Upper lobe of right lung (tissue), 1 donor: ENCODE measurements around the gene NOM1. TPM values are rescaled to one million over a fixed set of nuclear protein-coding genes. Genes with fewer than 3 reads are reported as not detected.
A peak's percentile ranks its signal among the peaks of the same experiment; 100 is the strongest.

ENCODE experiments used
- ATAC-seq: fragments of 200-7000 bp; cut with Tn5 transposase; one replicate; pipeline ENCODE4 v1.9.1; 2020; ENCODE audit warnings: mild to moderate bottlenecking, moderate library complexity
- DNase-seq: peaks from one replicate; pipeline ENCODE4 v3.0.0-alpha.2; 2020
- H3K27ac ChIP-seq: fragments of 200-600 bp; one replicate; pipeline ENCODE4 v1.8.0; 2022
- H3K27me3 ChIP-seq: fragments of 200-600 bp; one replicate; pipeline ENCODE4 v1.8.0; 2022; ENCODE audit warnings: mild to moderate bottlenecking
- H3K36me3 ChIP-seq: fragments of 200-600 bp; one replicate; pipeline ENCODE4 v1.8.0; 2022
- H3K4me1 ChIP-seq: fragments of 200-600 bp; one replicate; pipeline ENCODE4 v1.8.0; 2022
- H3K4me3 ChIP-seq: fragments of 200-600 bp; one replicate; pipeline ENCODE4 v1.8.0; 2022; ENCODE audit warnings: mild to moderate bottlenecking
- H3K9me3 ChIP-seq: fragments of 200-600 bp; one replicate; pipeline ENCODE4 v1.8.0; 2022
- CTCF ChIP-seq: fragments of 200-600 bp; IDR thresholded peaks from one replicate; pipeline ENCODE4 v1.8.0; 2022; ENCODE audit warnings: antibody characterized with exemption
- intact Hi-C: fragments of 100-400 bp; cut with DNase I; formaldehyde crosslinking; loops from one replicate; pipeline ENCODE4 v1.11.0; 2022
- total RNA-seq: library from RNA; stranded (reverse); fragmentation: NEBNext Ultra II Directional; extraction: Animal tissue kit (Norgen Biotek cat#: 25700); gene quantifications from one replicate; pipeline ENCODE4 v1.2.1, GENCODE V29; 2021
- donor health status: DM: no; HTN: yes; CAD: no; lungs with severe emphysema.

Gene NOM1
- total RNA-seq, 1 donor from 2014 or later = 20.6 TPM

- Histone ChIP-seq H3K4me1 (peaks cover 31% of the 10 kb centered on the region), H3K9me3 (no peaks in the 10 kb centered on the region), H3K27me3 (peaks cover 92% of the 10 kb centered on the region), H3K36me3 (no peaks in the 10 kb centered on the region), H3K27ac (no peak overlapping the region), H3K4me3 (no peak overlapping the region)
- TF ChIP-seq CTCF = no peak
- DNase-seq (peak; percentile 62), ATAC-seq (no peak)
- intact Hi-C loops = no loop called here
Observed at GRCh38 chr7:157005456-157006204, 56.1 kb downstream of the NOM1 start.

GRCh38 chr7:157006205-157006747 is 56.8 kb downstream of the NOM1 start:
- intact Hi-C loops = no loop called here
- H3K4me1 ChIP-seq = peaks cover 28% of the 10 kb centered on the region
- no peaks in the 10 kb centered on the region for H3K9me3 ChIP-seq
- DNase-seq = peak; percentile 48
- peaks cover 92% of the 10 kb centered on the region for H3K27me3 ChIP-seq
- ATAC-seq = no peak
- no peak overlapping the region for H3K4me3 ChIP-seq
- TF ChIP-seq CTCF = no peak
- no peak overlapping the region for H3K27ac ChIP-seq
- H3K36me3 ChIP-seq = no peaks in the 10 kb centered on the region

GRCh38 chr7:157006829-157007469 is 57.4 kb downstream of the NOM1 start:
- ATAC-seq = no peak
- H3K9me3 ChIP-seq = no peaks in the 10 kb centered on the region
- H3K36me3 ChIP-seq = no peaks in the 10 kb centered on the region
- peaks cover 92% of the 10 kb centered on the region for H3K27me3 ChIP-seq
- peaks cover 33% of the 10 kb centered on the region for H3K4me1 ChIP-seq
- H3K4me3 ChIP-seq = no peak overlapping the region
- H3K27ac ChIP-seq = no peak overlapping the region
- DNase-seq = no peak
- intact Hi-C loops = no loop called here
- TF ChIP-seq CTCF = no peak

GRCh38 chr7:157007470-157008066 is 58.1 kb downstream of the NOM1 start:
- no peak overlapping the region for H3K27ac ChIP-seq
- DNase-seq (peak; percentile 19), ATAC-seq (no peak)
- TF ChIP-seq CTCF = no peak
- peaks cover 89% of the 10 kb centered on the region for H3K27me3 ChIP-seq
- no peaks in the 10 kb centered on the region for H3K36me3 ChIP-seq
- intact Hi-C loops = no loop called here
- H3K9me3 ChIP-seq = no peaks in the 10 kb centered on the region
- H3K4me3 ChIP-seq = no peak overlapping the region
- H3K4me1 ChIP-seq = peaks cover 32% of the 10 kb centered on the region

- DNase-seq (peak; percentile 60), ATAC-seq (no peak)
- no peak overlapping the region for H3K27ac ChIP-seq
- peaks cover 89% of the 10 kb centered on the region for H3K27me3 ChIP-seq
- TF ChIP-seq CTCF = no peak
- no peaks in the 10 kb centered on the region for H3K9me3 ChIP-seq
- H3K4me1 ChIP-seq = peaks cover 25% of the 10 kb centered on the region
- intact Hi-C loops = no loop called here
- peak overlapping the region; percentile 36 for H3K4me3 ChIP-seq
- no peaks in the 10 kb centered on the region for H3K36me3 ChIP-seq
Observed at GRCh38 chr7:157008206-157009169, 59.0 kb downstream of the NOM1 start.
